Urinary bladder (tissue), 4 donors: Measurements from ENCODE around the gene SLC6A1. TPM values are rescaled to one million over a fixed set of nuclear protein-coding genes. Genes with fewer than 3 reads are reported as not detected.

Experiments
- DNase-seq: peaks from one replicate; pipeline ENCODE4 v3.0.0-alpha.2; 2015; ENCODE audit errors: extremely low spot score
- H3K27ac ChIP-seq: one replicate; pipeline ENCODE4 v1.5.1; 2013; ENCODE audit warnings: low read depth, mild to moderate bottlenecking, moderate library complexity
- H3K36me3 ChIP-seq: one replicate; pipeline ENCODE4 v1.6.1; 2013; ENCODE audit warnings: mild to moderate bottlenecking, moderate library complexity; ENCODE audit not compliant: insufficient read depth
- H3K4me1 ChIP-seq: one replicate; pipeline ENCODE4 v1.6.1; 2013; ENCODE audit warnings: mild to moderate bottlenecking, moderate library complexity; ENCODE audit not compliant: insufficient read depth
- H3K4me3 ChIP-seq: one replicate; pipeline ENCODE4 v1.5.1; 2013; ENCODE audit warnings: low read depth, low read length
- WGBS: extraction: QIAGEN DNeasy Blood & Tissue Kit; methylation state at CpG from one replicate; pipeline ENCODE4 v1.1.7; 2013; 5-methylcytosine and 5-hydroxymethylcytosine counted together
- polyA plus RNA-seq: library from polyadenylated mRNA; stranded (reverse); fragments of 200-250 nt; gene quantifications from one replicate; pipeline ENCODE4 v1.2.3, GENCODE V29; 2013
- total RNA-seq: library from RNA; depleted of rRNA; stranded (reverse); fragments of >200 nt; gene quantifications from one replicate; pipeline ENCODE4 v1.2.3, GENCODE V29; 2014
- donor health status: healthy with polysubstance abuse.
- donor health status: healthy.

The SLC6A1 gene
- total and polyA plus RNA-seq, 2 donors = 0.75 to 3.2 TPM

- Histone ChIP-seq H3K4me1 (no peaks in the 10 kb centered on the region), H3K4me3 (no peak overlapping the region), H3K36me3 (no peaks in the 10 kb centered on the region), H3K27ac (no peak overlapping the region)
- 76% methylated on average over 3 of the region's 3 CpGs for WGBS
- DNase-seq = no peak
Measured at GRCh38 chr3:11029948-11030347, 37.4 kb downstream of the SLC6A1 start.

- Histone ChIP-seq H3K36me3 (no peaks in the 10 kb centered on the region), H3K4me1 (no peaks in the 10 kb centered on the region), H3K4me3 (no peak overlapping the region), H3K27ac (no peak overlapping the region)
- 88% methylated on average over 3 of the region's 3 CpGs for WGBS
- DNase-seq = no peak
Measured at GRCh38 chr3:11033871-11034270, 41.3 kb downstream of the SLC6A1 start.

GRCh38 chr3:11034309-11034985, 41.9 kb downstream of the SLC6A1 start:
- no peak overlapping the region for H3K27ac ChIP-seq
- H3K36me3 ChIP-seq = no peaks in the 10 kb centered on the region
- no peak for DNase-seq
- no peaks in the 10 kb centered on the region for H3K4me1 ChIP-seq
- 48% methylated on average over 5 of the region's 5 CpGs for WGBS
- no peak overlapping the region for H3K4me3 ChIP-seq

- H3K27ac ChIP-seq = no peak overlapping the region
- H3K36me3 ChIP-seq = no peaks in the 10 kb centered on the region
- 76% methylated on average over 19 of the region's 19 CpGs for WGBS
- no peak for DNase-seq
- no peak overlapping the region for H3K4me3 ChIP-seq
- H3K4me1 ChIP-seq = no peaks in the 10 kb centered on the region
Measured at GRCh38 chr3:11035757-11036505, 43.4 kb downstream of the SLC6A1 start.

GRCh38 chr3:11037241-11037873, 44.8 kb downstream of the SLC6A1 start:
- DNase-seq = no peak
- WGBS = 64% methylated on average over 24 of the region's 24 CpGs
- no peaks in the 10 kb centered on the region for H3K36me3 ChIP-seq
- no peak overlapping the region for H3K4me3 ChIP-seq
- H3K4me1 ChIP-seq = no peaks in the 10 kb centered on the region
- no peak overlapping the region for H3K27ac ChIP-seq

DNA sequence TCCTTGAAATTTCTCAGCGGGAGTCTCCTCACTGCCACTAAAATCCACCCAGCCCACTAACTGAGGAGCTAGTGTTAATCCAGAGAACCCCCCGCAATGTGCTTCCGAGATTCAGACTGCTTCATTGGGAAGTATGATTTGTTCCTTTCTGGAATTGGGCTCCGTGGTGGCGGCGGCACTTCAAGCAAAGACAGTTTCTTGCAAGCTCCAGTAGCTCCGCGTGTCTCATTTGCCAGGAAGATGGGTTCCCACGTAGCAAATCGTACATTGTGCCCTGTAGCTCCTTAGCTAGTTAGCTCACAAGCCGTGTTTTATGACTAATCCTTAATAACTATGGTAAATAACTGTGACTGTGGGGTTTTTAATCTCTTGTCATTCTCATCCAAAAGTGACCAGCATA, 45.4 kb downstream of the SLC6A1 start:
- no peak for DNase-seq
- H3K27ac ChIP-seq = no peak overlapping the region
- H3K4me1 ChIP-seq = no peaks in the 10 kb centered on the region
- H3K36me3 ChIP-seq = no peaks in the 10 kb centered on the region
- no peak overlapping the region for H3K4me3 ChIP-seq
- 86% methylated on average over 11 of the region's 11 CpGs for WGBS

DNA sequence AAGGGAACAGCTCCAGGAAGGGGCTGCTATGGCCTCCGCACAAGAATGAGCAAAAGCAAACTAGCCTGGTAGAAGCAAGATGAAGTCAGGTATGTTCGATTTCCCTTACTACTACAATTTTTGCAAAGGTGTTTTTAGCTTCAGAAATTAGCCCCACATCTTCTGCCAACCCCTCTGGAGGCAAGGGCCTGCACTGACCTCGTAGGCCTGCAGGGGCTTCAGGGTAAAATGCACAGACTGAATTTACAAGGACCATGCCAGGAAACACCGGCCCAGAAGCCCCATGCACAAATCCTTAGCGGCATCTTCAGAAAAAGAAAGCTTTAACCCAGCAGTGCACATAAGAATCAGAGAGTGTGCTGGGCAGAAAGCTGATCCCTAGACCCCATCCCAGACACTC, 53.0 kb downstream of the SLC6A1 start:
- 67% methylated on average over 5 of the region's 5 CpGs for WGBS
- H3K4me1 ChIP-seq = no peaks in the 10 kb centered on the region
- no peak overlapping the region for H3K4me3 ChIP-seq
- no peak for DNase-seq
- H3K27ac ChIP-seq = no peak overlapping the region
- no peaks in the 10 kb centered on the region for H3K36me3 ChIP-seq

GRCh38 chr3:11047500-11047899, 55.0 kb downstream of the SLC6A1 start:
- H3K4me1 ChIP-seq = no peaks in the 10 kb centered on the region
- H3K27ac ChIP-seq = no peak overlapping the region
- WGBS = 90% methylated on average over 2 of the region's 2 CpGs
- H3K4me3 ChIP-seq = no peak overlapping the region
- DNase-seq = no peak
- H3K36me3 ChIP-seq = no peaks in the 10 kb centered on the region

GRCh38 chr3:11050666-11051323, 58.2 kb downstream of the SLC6A1 start:
- no peaks in the 10 kb centered on the region for H3K4me1 ChIP-seq
- 66% methylated on average over 11 of the region's 11 CpGs for WGBS
- no peak for DNase-seq

DNA sequence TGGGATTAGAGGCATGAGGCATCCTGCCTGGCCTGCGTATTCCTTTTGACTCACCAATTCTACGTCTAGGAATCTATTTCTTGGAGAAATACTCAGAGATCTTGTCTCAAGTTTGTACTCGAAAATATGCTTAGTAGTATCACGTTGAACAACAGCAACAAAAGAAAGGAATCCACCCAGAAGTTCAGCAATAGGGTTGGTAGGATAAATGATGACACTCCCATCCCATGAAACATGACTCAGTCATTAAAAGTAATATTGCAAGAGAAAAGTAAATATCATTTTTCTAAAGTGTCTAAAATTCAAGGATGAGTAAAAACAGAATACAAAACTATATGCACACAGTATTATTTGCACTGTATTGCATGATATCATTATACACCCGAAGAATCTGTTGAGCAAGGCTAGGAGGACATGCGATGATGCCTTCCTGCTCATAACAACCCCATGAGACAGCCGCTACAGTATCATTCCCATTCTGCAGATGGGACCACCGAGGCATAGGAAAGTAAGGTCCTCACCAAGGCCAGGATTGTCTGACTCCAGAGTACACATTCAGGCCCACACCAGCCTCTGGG, 61.5 kb downstream of the SLC6A1 start:
- DNase-seq = no peak
- H3K4me3 ChIP-seq = no peak overlapping the region
- H3K4me1 ChIP-seq = no peaks in the 10 kb centered on the region
- 80% methylated on average over 8 of the region's 8 CpGs for WGBS
- no peak overlapping the region for H3K27ac ChIP-seq
- H3K36me3 ChIP-seq = no peaks in the 10 kb centered on the region

More at GRCh38 chr3:11050666-11051323, 58.2 kb downstream of the SLC6A1 start:
- Histone ChIP-seq H3K4me3 (no peak overlapping the region), H3K36me3 (no peaks in the 10 kb centered on the region), H3K27ac (no peak overlapping the region)

GRCh38 chr3:11054739-11055438, 62.3 kb downstream of the SLC6A1 start:
- DNase-seq = no peak
- Histone ChIP-seq H3K4me3 (no peak overlapping the region), H3K4me1 (no peaks in the 10 kb centered on the region), H3K36me3 (no peaks in the 10 kb centered on the region), H3K27ac (no peak overlapping the region)
- WGBS = 78% methylated on average over 17 of the region's 17 CpGs

DNA sequence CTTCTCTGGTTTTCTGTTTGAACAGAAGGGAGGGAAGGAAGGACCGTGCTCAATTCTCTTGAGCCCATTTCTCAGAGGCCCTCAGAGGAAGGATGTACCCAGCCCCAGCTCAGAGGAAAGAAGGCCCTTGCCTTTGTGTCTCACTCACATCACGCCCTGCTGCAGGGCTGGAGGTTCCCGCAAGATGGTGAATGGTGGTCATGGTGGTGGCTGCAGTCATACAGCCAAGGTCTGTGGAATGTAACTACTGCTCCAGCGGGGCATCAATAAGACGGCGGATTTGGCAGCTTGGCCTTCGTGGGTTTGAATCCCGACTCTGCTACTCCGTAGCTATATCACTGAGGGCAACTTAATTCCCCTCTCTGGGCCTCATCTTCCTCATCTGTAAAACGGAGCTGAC, 62.9 kb downstream of the SLC6A1 start:
- WGBS = 85% methylated on average over 10 of the region's 10 CpGs
- DNase-seq = no peak
- Histone ChIP-seq H3K36me3 (no peaks in the 10 kb centered on the region), H3K4me1 (no peaks in the 10 kb centered on the region), H3K27ac (no peak overlapping the region), H3K4me3 (no peak overlapping the region)

GRCh38 chr3:11056531-11057050, 64.0 kb downstream of the SLC6A1 start:
- Histone ChIP-seq H3K4me3 (no peak overlapping the region), H3K36me3 (no peaks in the 10 kb centered on the region), H3K4me1 (no peaks in the 10 kb centered on the region), H3K27ac (no peak overlapping the region)
- DNase-seq = no peak
- 76% methylated on average over 8 of the region's 8 CpGs for WGBS
